ENCODE measurements around the gene PAOX. TPM values are rescaled to one million over a fixed set of nuclear protein-coding genes. Genes with fewer than 3 reads are reported as not detected.
A peak's percentile ranks its signal among the peaks of the same experiment; 100 is the strongest.

Gene PAOX
- total RNA-seq, 1 donor from 2014 or later: 6.3 TPM

DNA sequence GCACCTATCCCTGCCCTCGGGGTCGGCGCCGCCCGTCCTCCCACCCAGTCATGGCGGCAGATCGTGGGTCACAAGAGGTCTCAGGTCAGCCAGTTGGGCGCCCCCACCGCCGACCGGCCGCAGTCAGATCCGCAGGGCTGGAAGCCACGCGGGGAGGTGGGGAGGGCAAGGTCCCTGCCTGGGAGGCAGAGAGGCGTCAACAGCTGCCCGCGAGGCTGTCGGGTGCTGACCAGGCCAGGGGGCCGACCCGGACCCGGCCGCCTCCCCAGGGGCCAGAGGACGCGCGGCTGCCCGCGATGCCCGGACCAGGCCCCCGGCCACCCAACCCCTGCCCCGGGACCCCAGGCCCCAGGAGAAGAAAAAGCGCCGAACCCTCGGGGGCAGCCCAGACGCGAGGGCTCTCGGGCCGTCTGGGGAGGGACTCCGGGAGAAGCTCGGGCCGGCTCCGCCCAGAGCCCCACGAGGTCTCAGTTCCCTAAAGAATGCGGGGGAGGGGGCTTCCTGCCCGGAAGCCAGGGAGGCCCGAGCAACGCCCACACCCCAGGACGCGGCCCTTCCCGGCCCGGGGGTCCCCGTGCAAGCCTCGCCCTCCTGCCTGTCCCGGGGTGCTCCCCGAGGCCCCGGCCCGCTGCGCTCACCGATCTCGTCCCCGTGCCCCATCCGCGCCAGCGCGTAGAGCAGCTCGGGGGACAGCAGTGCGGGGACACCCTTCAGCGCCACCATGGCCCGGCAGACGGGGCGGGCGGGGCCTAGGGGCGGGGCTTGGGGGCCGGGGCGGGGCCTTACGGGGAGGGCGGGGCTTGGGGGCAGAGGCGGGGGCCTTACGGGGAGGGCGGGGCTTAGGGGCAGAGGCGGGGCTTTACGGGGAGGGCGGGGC is 21.5 kb upstream of the PAOX start, which contains the start of gene FUOM:
Gene FUOM, minus strand, starts transcription at position 735 of the 877 bp plus-strand sequence. Its CDS starts 12 bp downstream, at position 723.
- TF ChIP-seq, protein P1, sequence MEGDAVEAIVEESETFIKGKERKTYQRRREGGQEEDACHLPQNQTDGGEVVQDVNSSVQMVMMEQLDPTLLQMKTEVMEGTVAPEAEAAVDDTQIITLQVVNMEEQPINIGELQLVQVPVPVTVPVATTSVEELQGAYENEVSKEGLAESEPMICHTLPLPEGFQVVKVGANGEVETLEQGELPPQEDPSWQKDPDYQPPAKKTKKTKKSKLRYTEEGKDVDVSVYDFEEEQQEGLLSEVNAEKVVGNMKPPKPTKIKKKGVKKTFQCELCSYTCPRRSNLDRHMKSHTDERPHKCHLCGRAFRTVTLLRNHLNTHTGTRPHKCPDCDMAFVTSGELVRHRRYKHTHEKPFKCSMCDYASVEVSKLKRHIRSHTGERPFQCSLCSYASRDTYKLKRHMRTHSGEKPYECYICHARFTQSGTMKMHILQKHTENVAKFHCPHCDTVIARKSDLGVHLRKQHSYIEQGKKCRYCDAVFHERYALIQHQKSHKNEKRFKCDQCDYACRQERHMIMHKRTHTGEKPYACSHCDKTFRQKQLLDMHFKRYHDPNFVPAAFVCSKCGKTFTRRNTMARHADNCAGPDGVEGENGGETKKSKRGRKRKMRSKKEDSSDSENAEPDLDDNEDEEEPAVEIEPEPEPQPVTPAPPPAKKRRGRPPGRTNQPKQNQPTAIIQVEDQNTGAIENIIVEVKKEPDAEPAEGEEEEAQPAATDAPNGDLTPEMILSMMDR (IDR thresholded peaks at IDR 0.05): no peak
- Mint-ChIP-seq H3K36me3 (ENCODE audit: low read depth) (peaks cover 8% of the 10 kb centered on the region), H3K27ac (ENCODE audit: unreplicated experiment) (peak within 1 kb of the TSS; percentile 54), H3K4me1 (ENCODE audit: low read depth) (no peaks in the 10 kb centered on the region), H3K4me3 (ENCODE audit: unreplicated experiment) (peak within 1 kb of the TSS; percentile 72), H3K9me3 (ENCODE audit: low read depth) (no peaks in the 10 kb centered on the region), H3K27me3 (ENCODE audit: low read depth) (no peaks in the 10 kb centered on the region)
- DNase-seq (ENCODE audit: low spot score): peak; percentile 93

DNA sequence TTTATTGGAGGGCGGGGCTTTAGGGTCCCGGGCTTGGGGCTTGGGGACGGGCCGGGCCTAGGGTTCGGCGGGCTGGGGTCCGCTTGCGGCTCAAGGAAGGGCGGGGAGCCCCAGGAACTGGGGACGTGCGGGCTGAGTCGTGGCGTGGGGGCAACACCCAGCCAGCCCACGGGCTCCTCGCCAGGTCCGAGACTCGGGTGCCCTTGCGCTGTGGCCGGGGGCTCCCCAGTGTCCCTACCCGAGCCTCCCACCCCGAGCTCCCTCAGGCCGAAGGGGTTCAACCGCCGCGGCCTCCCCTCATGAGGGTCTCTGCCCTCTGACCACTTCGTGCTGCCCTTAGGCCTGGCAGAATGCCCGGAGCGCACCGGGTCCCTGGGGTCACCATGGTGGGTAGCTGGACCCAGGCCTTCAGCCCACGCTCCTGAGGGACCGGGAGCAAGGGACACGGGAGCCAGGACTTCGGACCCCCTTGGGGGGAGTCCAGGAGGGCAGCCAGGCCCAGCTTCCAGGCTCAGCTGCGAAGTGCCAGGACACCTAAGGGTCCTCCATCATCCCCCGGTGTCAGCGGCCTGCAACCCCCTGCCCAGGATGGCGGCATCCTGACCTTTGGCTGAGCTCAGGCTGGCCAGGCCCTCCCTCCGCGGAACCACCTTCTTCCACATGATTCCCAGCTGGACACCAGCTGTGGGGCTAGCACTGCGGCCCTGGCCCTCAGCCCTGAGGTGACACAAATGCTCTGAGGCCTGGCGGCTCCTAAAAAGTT is 20.7 kb upstream of the PAOX start:
- peaks cover 12% of the 10 kb centered on the region for H3K36me3 Mint-ChIP-seq (ENCODE audit: low read depth)
- no peaks in the 10 kb centered on the region for H3K4me1 Mint-ChIP-seq (ENCODE audit: low read depth)
- H3K9me3 Mint-ChIP-seq (ENCODE audit: low read depth): no peaks in the 10 kb centered on the region
- DNase-seq (ENCODE audit: low spot score): peak; percentile 91
- H3K27ac Mint-ChIP-seq (ENCODE audit: unreplicated experiment): no peak overlapping the region
- TF ChIP-seq, protein P1 (IDR thresholded peaks at IDR 0.05): no peak
- H3K4me3 Mint-ChIP-seq (ENCODE audit: unreplicated experiment): no peak overlapping the region
- H3K27me3 Mint-ChIP-seq (ENCODE audit: low read depth): no peaks in the 10 kb centered on the region

DNA sequence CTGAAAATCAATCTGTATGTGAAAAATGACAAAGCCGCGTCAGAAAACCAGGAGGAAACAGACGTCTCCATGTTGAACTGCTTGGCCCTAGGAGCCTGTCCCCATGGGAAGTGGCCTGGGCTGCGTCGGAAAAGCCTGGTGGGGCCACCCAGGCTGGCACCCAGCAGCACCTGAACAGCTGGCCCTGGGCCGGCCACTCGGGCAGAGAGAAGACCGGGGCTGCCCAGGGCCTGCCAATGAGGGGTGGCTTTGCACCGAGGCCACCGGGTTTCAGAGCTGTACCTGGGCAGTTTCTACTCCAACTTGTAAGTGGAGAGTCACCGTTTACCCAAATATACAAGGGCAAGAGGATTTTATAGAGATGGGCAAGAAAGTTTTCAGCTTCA is 20.1 kb upstream of the PAOX start:
- Mint-ChIP-seq H3K4me3 (ENCODE audit: unreplicated experiment) (no peak overlapping the region), H3K27me3 (ENCODE audit: low read depth) (no peaks in the 10 kb centered on the region), H3K9me3 (ENCODE audit: low read depth) (no peaks in the 10 kb centered on the region), H3K36me3 (ENCODE audit: low read depth) (peaks cover 12% of the 10 kb centered on the region), H3K4me1 (ENCODE audit: low read depth) (no peaks in the 10 kb centered on the region), H3K27ac (ENCODE audit: unreplicated experiment) (no peak overlapping the region)
- TF ChIP-seq, protein P1 (IDR thresholded peaks at IDR 0.05): no peak
- no peak for DNase-seq (ENCODE audit: low spot score)

DNA sequence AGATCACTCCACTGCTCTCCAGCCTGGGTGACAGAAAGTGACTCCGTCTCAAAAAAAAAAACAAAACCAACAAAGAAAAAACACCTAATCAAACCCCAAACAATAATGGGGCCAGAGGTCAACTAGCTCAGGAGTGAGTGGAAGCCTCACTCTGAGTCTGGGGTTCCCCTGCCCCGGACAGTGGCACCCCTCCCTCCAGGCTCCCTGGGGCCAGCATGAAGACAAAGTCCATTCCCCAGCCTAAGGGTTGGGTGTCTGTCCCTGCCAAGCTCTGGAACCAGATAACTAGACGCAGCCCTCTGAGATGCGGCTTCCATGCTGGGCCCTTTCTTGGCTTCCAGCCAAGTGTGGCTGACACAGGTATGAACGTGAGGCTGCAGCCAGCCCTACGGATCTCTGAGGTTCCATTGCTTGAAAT is 19.5 kb upstream of the PAOX start:
- TF ChIP-seq, protein P1 (IDR thresholded peaks at IDR 0.05): no peak
- H3K36me3 Mint-ChIP-seq (ENCODE audit: low read depth): peaks cover 14% of the 10 kb centered on the region
- no peaks in the 10 kb centered on the region for H3K27me3 Mint-ChIP-seq (ENCODE audit: low read depth)
- no peak for DNase-seq (ENCODE audit: low spot score)
- H3K4me1 Mint-ChIP-seq (ENCODE audit: low read depth): no peaks in the 10 kb centered on the region
- H3K9me3 Mint-ChIP-seq (ENCODE audit: low read depth): no peaks in the 10 kb centered on the region
- H3K4me3 Mint-ChIP-seq (ENCODE audit: unreplicated experiment): no peak overlapping the region
- H3K27ac Mint-ChIP-seq (ENCODE audit: unreplicated experiment): no peak overlapping the region

DNA sequence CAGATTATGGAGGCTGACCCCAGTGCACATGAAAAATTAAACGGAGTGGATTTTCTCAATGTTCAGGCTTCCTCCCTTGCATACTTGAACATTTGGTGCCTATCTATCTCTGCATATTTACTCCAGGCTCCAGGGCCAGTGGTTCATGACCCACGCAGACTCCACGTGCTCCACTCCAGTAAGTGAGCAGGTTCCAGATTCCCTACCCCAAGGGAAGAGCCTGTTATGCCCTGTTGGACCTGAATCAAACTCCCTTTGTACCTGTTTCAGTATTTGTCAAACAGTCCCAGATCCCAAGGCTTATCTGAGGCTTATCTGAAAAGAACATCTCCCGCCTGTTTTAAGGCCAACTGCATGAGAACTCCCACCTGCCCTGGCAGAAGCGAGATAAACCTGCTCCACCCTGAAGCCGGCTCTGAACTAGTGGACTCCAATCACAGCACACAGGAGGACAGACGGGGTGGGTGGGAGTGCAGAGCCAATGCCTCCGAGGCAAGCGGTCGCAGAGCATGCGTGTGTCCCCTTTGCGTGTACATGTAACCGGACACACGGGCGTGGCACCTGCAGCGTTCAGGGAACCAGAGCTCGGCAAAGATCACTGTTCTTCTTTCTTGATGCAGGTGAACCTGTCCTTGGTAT is 19.0 kb upstream of the PAOX start:
- TF ChIP-seq, protein P1 (IDR thresholded peaks at IDR 0.05): no peak
- Mint-ChIP-seq H3K27ac (ENCODE audit: unreplicated experiment) (no peak overlapping the region), H3K9me3 (ENCODE audit: low read depth) (no peaks in the 10 kb centered on the region), H3K36me3 (ENCODE audit: low read depth) (peaks cover 17% of the 10 kb centered on the region), H3K4me3 (ENCODE audit: unreplicated experiment) (no peak overlapping the region), H3K27me3 (ENCODE audit: low read depth) (no peaks in the 10 kb centered on the region), H3K4me1 (ENCODE audit: low read depth) (no peaks in the 10 kb centered on the region)
- no peak for DNase-seq (ENCODE audit: low spot score)

Data from chondrocyte (in vitro differentiated cells).